Activated CD8-positive, alpha-beta T cell treated with anti-CD3 and anti-CD28 coated beads for 36 hours (primary cell): ENCODE results near the gene CCDC6. TPM values are rescaled to one million over a fixed set of nuclear protein-coding genes. Genes with fewer than 3 reads are reported as not detected.

Source experiments
- ATAC-seq: fragments of 200-7000 bp; cut with Tn5 transposase; one replicate; pipeline ENCODE4 v1.10.0; 2021; ENCODE audit warnings: mild to moderate bottlenecking, moderate library complexity
- CTCF ChIA-PET: fragments of 350-600 bp; sonication (Branson Sonifier 250); formaldehyde crosslinking; loops from one replicate; lab custom pipeline; 2021; ENCODE audit warnings: antibody characterized with exemption; lab: Charles Lee
- POLR2A ChIA-PET: fragments of 350-600 bp; sonication (Branson Sonifier 250); formaldehyde crosslinking; loops from one replicate; lab custom pipeline; 2021; ENCODE audit warnings: antibody characterized with exemption; lab: Charles Lee
- DNase-seq: peaks from one replicate; pipeline ENCODE4 v3.0.0-alpha.2; 2020
- H3K27ac Mint-ChIP-seq: one replicate; pipeline ENCODE4 v1.8.0; 2021; ENCODE audit warnings: mild to moderate bottlenecking, mixed read lengths
- H3K27me3 Mint-ChIP-seq: one replicate; pipeline ENCODE4 v1.8.0; 2021; ENCODE audit warnings: mixed read lengths
- H3K36me3 Mint-ChIP-seq: one replicate; pipeline ENCODE4 v1.8.0; 2021; ENCODE audit warnings: low read depth, mixed read lengths
- H3K4me1 Mint-ChIP-seq: one replicate; pipeline ENCODE4 v1.8.0; 2021; ENCODE audit warnings: low read depth, mixed read lengths
- H3K4me3 Mint-ChIP-seq: one replicate; pipeline ENCODE4 v1.8.0; 2021; ENCODE audit warnings: mild to moderate bottlenecking, moderate library complexity, mixed read lengths
- H3K9me3 Mint-ChIP-seq: one replicate; pipeline ENCODE4 v1.8.0; 2021; ENCODE audit warnings: mixed read lengths
- CTCF ChIP-seq: fragments of 200-600 bp; IDR thresholded peaks from one replicate; pipeline ENCODE4 v1.8.0; 2022; ENCODE audit warnings: antibody characterized with exemption, mild to moderate bottlenecking
- intact Hi-C: fragments of 100-400 bp; cut with micrococcal nuclease; formaldehyde crosslinking; loops from one replicate; pipeline ENCODE4 v1.10.0; 2022
- total RNA-seq, 2 experiments: library from RNA; stranded (reverse); gene quantifications; one replicate each; pipeline ENCODE4 v1.2.3, GENCODE V29; 2021

The CCDC6 gene
- total RNA-seq, 2 experiments from 2014 or later, result 34.8 to 35.8 TPM

DNA sequence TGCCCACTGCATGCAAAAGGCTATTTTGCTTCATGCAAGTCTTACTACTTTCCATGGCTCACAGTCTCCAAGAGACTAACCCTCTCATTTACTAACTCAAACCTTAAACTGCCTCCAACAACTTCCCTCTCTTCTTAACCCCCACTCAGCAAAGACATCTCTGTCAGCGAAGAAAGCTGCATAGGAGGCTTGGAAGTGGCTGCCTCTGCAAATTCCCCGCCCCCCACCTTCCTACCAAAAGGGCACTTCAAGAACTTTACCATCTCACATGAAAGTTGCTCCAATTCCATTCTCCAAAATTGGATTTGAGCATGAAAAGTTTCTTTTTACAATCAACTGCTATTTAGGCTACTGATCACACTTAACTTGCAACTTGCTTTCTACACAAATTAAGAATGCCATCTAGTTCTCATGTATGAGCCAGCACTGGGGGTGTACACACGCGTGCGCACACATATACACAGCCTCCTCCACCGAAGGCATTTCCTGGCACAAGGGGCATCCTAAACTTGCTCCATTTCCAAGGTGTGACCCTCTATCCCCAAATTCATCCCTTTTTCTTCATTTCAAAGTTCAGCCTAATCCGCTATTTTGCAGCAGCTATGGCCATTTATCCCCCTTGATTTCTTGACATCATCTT lies 1.8 kb downstream of the CCDC6 start:
- POLR2A ChIA-PET, result interaction anchor here (0.8 to 4.6 kb wide), 14 partner anchors 9 to 93 kb away, joined by 3 to 35 read pairs (median 6); no protein-coding TSS in a partner anchor
- Mint-ChIP-seq H3K9me3 (no peaks in the 10 kb centered on the region), H3K4me1 (peaks cover 72% of the 10 kb centered on the region), H3K36me3 (peaks cover 47% of the 10 kb centered on the region), H3K27ac (peak overlapping the region; percentile 98), H3K27me3 (no peaks in the 10 kb centered on the region), H3K4me3 (peak overlapping the region; percentile 94)
- DNase-seq (no peak), ATAC-seq (no peak)
- intact Hi-C loops, result loop anchor here (5.0 kb wide), 2 partner anchors 37 to 277 kb away; no protein-coding TSS in a partner anchor
- TF ChIP-seq CTCF, result no peak
- CTCF ChIA-PET, result interaction anchor here (1.6 to 5.3 kb wide), 8 partner anchors 9 to 278 kb away, joined by 3 to 66 read pairs (median 12); no protein-coding TSS in a partner anchor

DNA sequence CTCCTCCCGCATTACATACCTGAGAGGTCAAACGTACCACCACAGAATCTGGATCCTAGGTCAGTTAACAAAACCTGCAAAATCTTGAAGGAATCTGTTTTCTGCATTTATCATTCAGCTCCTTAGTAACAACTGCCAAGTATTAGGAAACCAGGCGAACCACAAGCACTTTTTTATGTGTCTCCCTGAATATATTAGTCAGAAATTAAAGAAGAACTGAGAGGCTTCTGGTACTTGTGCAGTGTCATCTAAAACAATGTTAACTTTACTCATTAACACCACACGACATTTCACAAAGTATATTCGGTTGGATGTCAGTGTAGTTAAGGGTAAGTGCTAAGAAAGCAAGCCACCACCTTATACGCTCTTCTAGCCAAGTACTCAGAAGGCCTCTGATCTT lies 2.5 kb downstream of the CCDC6 start:
- Mint-ChIP-seq H3K27ac (peak overlapping the region; percentile 98), H3K9me3 (no peaks in the 10 kb centered on the region), H3K4me1 (peaks cover 76% of the 10 kb centered on the region), H3K36me3 (peaks cover 50% of the 10 kb centered on the region), H3K27me3 (no peaks in the 10 kb centered on the region), H3K4me3 (peak overlapping the region; percentile 94)
- no peak for TF ChIP-seq CTCF
- intact Hi-C loops, result no loop called here
- ATAC-seq, result no peak
- no peak for DNase-seq
- ChIA-PET CTCF (interaction anchor here (1.6 to 5.3 kb wide), 3 partner anchors 16 to 26 kb away, joined by 6 to 40 read pairs (median 15); no protein-coding TSS in a partner anchor), POLR2A (interaction anchor here (0.8 to 2.5 kb wide), 5 partner anchors 9 to 39 kb away, joined by 3 to 16 read pairs (median 4); no protein-coding TSS in a partner anchor)

DNA sequence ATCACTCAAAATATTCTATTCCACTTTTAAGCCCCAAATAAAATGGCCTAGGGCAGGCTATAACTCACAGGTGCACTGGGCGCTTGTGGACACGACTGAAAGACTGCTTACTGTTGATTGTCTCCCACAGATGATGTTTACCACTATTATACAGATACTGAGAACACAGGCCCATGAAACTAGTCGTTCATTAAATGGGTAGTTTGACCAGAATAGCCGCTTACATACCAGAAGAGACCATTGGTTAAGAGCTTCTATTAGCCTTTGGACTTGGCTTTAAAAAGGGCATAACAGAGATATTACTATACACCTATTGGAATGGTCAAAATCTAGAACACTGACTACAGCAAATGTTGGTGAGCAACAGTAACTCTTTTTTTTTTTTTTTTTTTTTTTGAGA lies 4.3 kb downstream of the CCDC6 start:
- TF ChIP-seq CTCF, result no peak
- Mint-ChIP-seq H3K9me3 (no peaks in the 10 kb centered on the region), H3K36me3 (peaks cover 50% of the 10 kb centered on the region), H3K27ac (no peak overlapping the region), H3K4me3 (no peak overlapping the region), H3K4me1 (peaks cover 69% of the 10 kb centered on the region), H3K27me3 (no peaks in the 10 kb centered on the region)
- intact Hi-C loops, result no loop called here
- POLR2A ChIA-PET, result interaction anchor here (0.9 to 2.5 kb wide), 4 partner anchors 9 to 23 kb away, joined by 3 to 12 read pairs (median 4); no protein-coding TSS in a partner anchor
- no peak for ATAC-seq
- no peak for DNase-seq
- CTCF ChIA-PET, result no interaction called here

DNA sequence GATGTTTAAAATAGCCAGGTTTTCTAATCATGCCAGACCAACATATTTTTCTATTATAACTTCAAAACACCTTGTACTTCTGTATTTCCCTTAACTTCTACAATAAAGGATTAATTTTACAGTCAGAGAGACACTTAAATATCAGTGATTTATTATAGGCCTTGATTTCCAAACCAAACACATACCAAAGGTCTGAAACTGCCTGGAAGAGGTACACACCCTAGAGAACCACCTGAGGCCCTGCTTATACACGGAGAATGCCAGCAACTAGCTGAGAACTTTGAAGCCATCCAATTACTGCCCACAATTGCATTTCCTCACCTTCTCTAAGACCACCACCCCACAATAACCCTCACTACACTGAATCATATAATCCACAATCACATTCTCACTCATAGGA lies 4.9 kb downstream of the CCDC6 start:
- no peaks in the 10 kb centered on the region for H3K9me3 Mint-ChIP-seq
- ATAC-seq (no peak), DNase-seq (no peak)
- TF ChIP-seq CTCF, result no peak
- intact Hi-C loops, result no loop called here
- no peaks in the 10 kb centered on the region for H3K27me3 Mint-ChIP-seq
- POLR2A ChIA-PET, result interaction anchor here (0.6 to 2.5 kb wide), 4 partner anchors 8 to 20 kb away, joined by 3 to 12 read pairs (median 4); no protein-coding TSS in a partner anchor
- peaks cover 50% of the 10 kb centered on the region for H3K36me3 Mint-ChIP-seq
- no peak overlapping the region for H3K4me3 Mint-ChIP-seq
- no peak overlapping the region for H3K27ac Mint-ChIP-seq
- peaks cover 71% of the 10 kb centered on the region for H3K4me1 Mint-ChIP-seq
- CTCF ChIA-PET, result no interaction called here
